Transverse colon (tissue), 4 donors: Measurements from ENCODE around the gene CACNA2D2. TPM values are rescaled to one million over a fixed set of nuclear protein-coding genes. Genes with fewer than 3 reads are reported as not detected.

ENCODE experiments used
- DNase-seq: peaks from one replicate; pipeline ENCODE4 v3.0.0-alpha.2; 2019
- H3K27ac ChIP-seq, 4 donors: fragments of 200-600 bp; sonication (generic); 2 replicates each; pipeline ENCODE4 v1.5.1; 2016 to 2018; ENCODE audit warnings: inconsistent platforms in 4 of 4
- H3K27me3 ChIP-seq: fragments of 200-600 bp; sonication (generic); 2 replicates; pipeline ENCODE4 v1.5.1; 2017; ENCODE audit warnings: inconsistent platforms
- H3K36me3 ChIP-seq, 4 donors: fragments of 200-600 bp; sonication (generic); 2 replicates each; pipeline ENCODE4 v1.5.1; 2017 to 2019; ENCODE audit warnings: inconsistent platforms in 4 of 4
- H3K4me1 ChIP-seq, 4 donors: fragments of 200-600 bp; sonication (generic); 2 replicates each; pipeline ENCODE4 v1.5.1; 2017 to 2020; ENCODE audit warnings: inconsistent platforms in 4 of 4
- H3K4me3 ChIP-seq, 4 donors: fragments of 200-600 bp; sonication (generic); 1 replicate in 1 of 4; 2 replicates in 3 of 4; pipeline versions ENCODE4 v1.5.1 to v1.6.1; 2017 to 2019; ENCODE audit warnings: inconsistent platforms in 4 of 4
- H3K9me3 ChIP-seq, 2 donors: fragments of 200-600 bp; sonication (generic); 2 replicates each; pipeline ENCODE4 v1.5.1; 2017 to 2019; ENCODE audit warnings: inconsistent platforms in 2 of 2
- EP300 ChIP-seq: sonication (generic); formaldehyde crosslinking; IDR thresholded peaks from one replicate; pipeline ENCODE4 v1.6.1; 2017; ENCODE audit warnings: antibody characterized with exemption, low read depth
- POLR2A ChIP-seq: fragments of 450-650 bp; IDR thresholded peaks from one replicate; pipeline ENCODE4 v1.6.1; 2016; ENCODE audit warnings: antibody characterized with exemption, mild to moderate bottlenecking, moderate library complexity
- POLR2AphosphoS5 ChIP-seq, 3 donors: sonication (generic); formaldehyde crosslinking; IDR thresholded peaks; one replicate each; pipeline ENCODE4 v1.6.1; 2016; ENCODE audit warnings: antibody characterized with exemption in 3 of 3
- WGBS, 2 donors: methylation state at CpG; one replicate each; pipeline ENCODE4 v1.1.5; 2018; ENCODE audit warnings: low coverage in 1 of 2; 5-methylcytosine and 5-hydroxymethylcytosine counted together
- in situ Hi-C, 4 donors: fragments of 200-750 bp; cut with MboI; loops; one replicate each; pipeline versions ENCODE4 v1.15.0 to v1.15.1; 2017; ENCODE audit warnings: low sequenced_read_pairs in 3 of 4, low pct_ligation_motif_present in 1 of 4, low pct_unique_long_range_greater_than_20kb in 1 of 4
- intact Hi-C: fragments of 100-400 bp; cut with DNase I; formaldehyde crosslinking; loops from one replicate; pipeline ENCODE4 v1.15.1; 2023; ENCODE audit warnings: low total_unique reads
- total RNA-seq, 4 donors: library from RNA; depleted of rRNA; stranded (reverse); fragments of >200 nt; gene quantifications; one replicate each; pipeline ENCODE4 v1.1.0, GENCODE V29; 2016
- TF ChIP-seq, protein P1 (sequence below), 5 experiments: fragments of 200-600 bp in 3 of 5; fragments of 450-650 bp in 2 of 5; sonication (generic) in 3 of 5; IDR thresholded peaks; 1 replicate in 2 of 5; 2 replicates in 3 of 5; pipeline ENCODE4 v1.5.1; 2016 to 2017; ENCODE audit warnings: antibody characterized with exemption in 5 of 5, inconsistent platforms in 3 of 5, mild to moderate bottlenecking in 2 of 5, moderate library complexity in 1 of 5

CACNA2D2 gene
- 1 to 10 TPM in 2 of 4 donors, under 1 TPM in 2; 0.48 to 2.2 (median 0.87) TPM for total RNA-seq

DNA sequence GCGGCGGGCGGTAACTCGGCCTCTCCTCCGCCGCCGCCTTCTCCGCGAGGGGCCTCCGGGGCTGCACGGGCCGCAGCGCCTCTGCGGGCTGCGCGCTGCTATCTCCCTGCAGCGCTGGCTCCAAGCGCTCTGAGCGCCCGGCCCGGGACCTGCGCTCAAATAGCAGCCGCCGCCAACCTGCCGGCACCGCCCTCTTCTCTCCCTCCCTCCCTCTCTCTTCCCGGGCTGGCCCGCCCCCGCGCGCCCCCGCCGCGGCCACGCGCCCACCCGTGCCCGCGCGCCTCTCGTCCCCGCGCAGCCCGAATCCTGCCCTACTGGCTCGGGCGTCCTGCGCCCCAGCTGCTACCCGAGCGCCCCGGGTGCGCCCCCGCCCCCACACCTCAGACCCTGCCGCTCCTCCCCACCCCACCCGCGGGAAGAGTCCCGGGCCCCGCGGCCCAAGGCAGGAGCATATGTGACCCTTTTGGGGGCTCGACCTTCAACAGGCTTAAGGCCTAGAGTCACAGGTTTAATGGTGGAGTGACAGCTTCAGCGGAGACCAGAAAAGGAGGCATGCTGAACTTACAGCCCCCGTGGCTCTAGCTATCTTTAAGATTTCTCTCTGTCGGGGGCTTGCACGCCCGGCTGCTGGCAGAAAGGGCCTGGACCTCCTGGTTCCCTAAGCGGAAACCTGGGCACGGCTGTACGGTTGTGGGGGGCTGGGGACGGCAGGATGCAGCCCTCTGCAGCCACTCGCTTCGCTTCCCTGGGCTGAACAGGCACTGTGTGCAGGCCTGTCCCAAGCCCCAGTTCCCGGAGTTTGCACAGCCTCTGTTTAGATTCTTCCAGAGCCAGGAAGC, at the start of gene CACNA2D2:
TSS of gene CACNA2D2 (minus strand) at position 131 of the 839 bp plus-strand sequence. CDS start 211 bp downstream, outside the sequence.
- peaks cover 0 to 18% (median 9%) of the 10 kb centered on the region in 4 donors for H3K4me1 ChIP-seq
- peaks cover 37% of the 10 kb centered on the region for H3K27me3 ChIP-seq
- H3K27ac ChIP-seq = peak within 1 kb of the TSS; percentile 9 to 57 (median 27)
- no peak for TF ChIP-seq POLR2A
- peak in 2 of 3 donors; percentile 22 to 24 for TF ChIP-seq POLR2AphosphoS5 (IDR thresholded peaks at IDR 0.05)
- H3K36me3 ChIP-seq = no peaks in the 10 kb centered on the region
- peak; percentile 63 for DNase-seq
- no peaks in the 10 kb centered on the region for H3K9me3 ChIP-seq
- intact Hi-C loops (no loop called here), in situ Hi-C loops (no loop called here)
- 12% methylated on average over 36 of the region's 71 CpGs; no CpG with 5 or more reads in 1 of the 2 donors for WGBS, 2 donors
- peak within 1 kb of the TSS; percentile 49 to 69 (median 52) for H3K4me3 ChIP-seq

DNA sequence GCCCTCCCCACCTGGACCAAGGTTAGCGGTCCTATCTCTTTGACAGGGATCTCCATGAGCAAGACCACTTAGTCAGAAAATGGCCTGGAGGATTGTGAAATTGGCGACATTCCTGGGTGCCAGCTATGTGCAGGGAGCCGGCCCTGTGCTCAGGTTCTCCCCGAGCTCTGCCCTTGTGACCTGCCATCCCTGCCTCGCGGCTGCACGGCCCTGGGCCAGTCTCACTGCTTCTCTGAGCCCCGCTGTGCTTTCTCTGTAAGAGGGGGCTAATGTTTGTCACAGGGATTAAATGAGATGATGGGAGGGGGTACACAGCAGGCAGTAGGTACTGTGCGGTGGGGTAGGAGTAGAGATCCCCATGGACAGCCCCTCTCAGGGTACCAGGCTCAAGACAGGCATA, 49.2 kb upstream of the CACNA2D2 start:
- Histone ChIP-seq H3K4me1 (no peaks in the 10 kb centered on the region), H3K36me3 (no peaks in the 10 kb centered on the region), H3K27me3 (peaks cover 4% of the 10 kb centered on the region), H3K27ac (no peak overlapping the region), H3K9me3 (no peaks in the 10 kb centered on the region), H3K4me3 (no peak overlapping the region)
- in situ Hi-C loops = loop anchor here in 1 of 4 donors (25.0 kb wide), 1 partner anchor 190 kb away; the partner anchor contains the start of genes CYB561D2, NPRL2 and TMEM115
- no peak for DNase-seq
- WGBS, 2 donors = 82% methylated on average over 9 of the region's 9 CpGs; no CpG with 5 or more reads in 1 of the 2 donors
- intact Hi-C loops = no loop called here
- TF ChIP-seq POLR2AphosphoS5 (IDR thresholded peaks at IDR 0.05) (no peak), POLR2A (no peak), EP300 (no peak)
- TF ChIP-seq, protein P1, sequence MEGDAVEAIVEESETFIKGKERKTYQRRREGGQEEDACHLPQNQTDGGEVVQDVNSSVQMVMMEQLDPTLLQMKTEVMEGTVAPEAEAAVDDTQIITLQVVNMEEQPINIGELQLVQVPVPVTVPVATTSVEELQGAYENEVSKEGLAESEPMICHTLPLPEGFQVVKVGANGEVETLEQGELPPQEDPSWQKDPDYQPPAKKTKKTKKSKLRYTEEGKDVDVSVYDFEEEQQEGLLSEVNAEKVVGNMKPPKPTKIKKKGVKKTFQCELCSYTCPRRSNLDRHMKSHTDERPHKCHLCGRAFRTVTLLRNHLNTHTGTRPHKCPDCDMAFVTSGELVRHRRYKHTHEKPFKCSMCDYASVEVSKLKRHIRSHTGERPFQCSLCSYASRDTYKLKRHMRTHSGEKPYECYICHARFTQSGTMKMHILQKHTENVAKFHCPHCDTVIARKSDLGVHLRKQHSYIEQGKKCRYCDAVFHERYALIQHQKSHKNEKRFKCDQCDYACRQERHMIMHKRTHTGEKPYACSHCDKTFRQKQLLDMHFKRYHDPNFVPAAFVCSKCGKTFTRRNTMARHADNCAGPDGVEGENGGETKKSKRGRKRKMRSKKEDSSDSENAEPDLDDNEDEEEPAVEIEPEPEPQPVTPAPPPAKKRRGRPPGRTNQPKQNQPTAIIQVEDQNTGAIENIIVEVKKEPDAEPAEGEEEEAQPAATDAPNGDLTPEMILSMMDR (IDR thresholded peaks at IDR 0.05) = no peak

DNA sequence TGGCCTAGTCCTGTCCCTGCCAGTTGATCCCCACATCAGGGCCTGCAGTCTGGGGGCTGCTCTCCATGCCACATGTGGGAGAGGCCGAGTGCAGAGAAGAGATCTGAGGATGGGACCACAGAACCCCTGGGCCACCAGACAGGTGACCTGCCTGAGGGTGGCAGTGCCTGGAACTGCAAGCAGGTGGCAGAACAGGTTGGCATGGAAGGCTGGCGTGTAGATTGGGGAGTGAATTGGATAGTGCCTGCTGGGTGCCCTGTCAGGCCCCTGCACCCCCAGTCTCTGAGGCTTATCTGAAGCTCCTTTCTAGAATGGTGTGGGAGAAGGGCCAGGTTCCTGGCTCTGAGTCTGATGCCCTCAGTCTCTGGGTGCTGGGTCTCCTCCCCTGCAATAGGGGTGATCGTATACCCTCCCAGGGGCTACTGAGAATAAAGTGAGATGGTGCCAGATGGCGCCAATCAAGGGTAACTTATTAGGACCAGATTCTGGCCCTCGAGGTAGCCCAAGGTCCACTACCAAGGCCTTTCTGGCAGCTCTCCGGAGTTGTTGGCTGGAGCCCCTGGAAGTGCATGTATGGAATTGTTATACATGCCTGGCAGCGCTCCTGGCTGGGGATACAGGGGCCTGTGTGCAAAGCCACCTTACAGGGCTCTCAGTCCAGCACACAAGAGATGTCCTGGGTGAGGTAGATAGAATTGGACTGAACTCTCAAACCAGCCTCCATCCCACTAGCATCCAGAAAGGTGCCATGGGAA, 48.4 kb upstream of the CACNA2D2 start:
- intact Hi-C loops (no loop called here), in situ Hi-C loops (loop anchor here in 1 of 4 donors (25.0 kb wide), 1 partner anchor 190 kb away; the partner anchor contains the start of genes CYB561D2, NPRL2 and TMEM115)
- no peak for DNase-seq
- H3K36me3 ChIP-seq = no peaks in the 10 kb centered on the region
- no peak overlapping the region for H3K27ac ChIP-seq
- H3K9me3 ChIP-seq = no peaks in the 10 kb centered on the region
- TF ChIP-seq EP300 = no peak
- TF ChIP-seq, protein P1 (IDR thresholded peaks at IDR 0.05) = no peak
- TF ChIP-seq POLR2A = no peak
- TF ChIP-seq POLR2AphosphoS5 (IDR thresholded peaks at IDR 0.05) = no peak
- H3K27me3 ChIP-seq = peaks cover 4% of the 10 kb centered on the region
- no peaks in the 10 kb centered on the region for H3K4me1 ChIP-seq
- WGBS, 2 donors = 68 to 83% methylated on average over 1 to 7 of the region's 7 CpGs
- no peak overlapping the region for H3K4me3 ChIP-seq

DNA sequence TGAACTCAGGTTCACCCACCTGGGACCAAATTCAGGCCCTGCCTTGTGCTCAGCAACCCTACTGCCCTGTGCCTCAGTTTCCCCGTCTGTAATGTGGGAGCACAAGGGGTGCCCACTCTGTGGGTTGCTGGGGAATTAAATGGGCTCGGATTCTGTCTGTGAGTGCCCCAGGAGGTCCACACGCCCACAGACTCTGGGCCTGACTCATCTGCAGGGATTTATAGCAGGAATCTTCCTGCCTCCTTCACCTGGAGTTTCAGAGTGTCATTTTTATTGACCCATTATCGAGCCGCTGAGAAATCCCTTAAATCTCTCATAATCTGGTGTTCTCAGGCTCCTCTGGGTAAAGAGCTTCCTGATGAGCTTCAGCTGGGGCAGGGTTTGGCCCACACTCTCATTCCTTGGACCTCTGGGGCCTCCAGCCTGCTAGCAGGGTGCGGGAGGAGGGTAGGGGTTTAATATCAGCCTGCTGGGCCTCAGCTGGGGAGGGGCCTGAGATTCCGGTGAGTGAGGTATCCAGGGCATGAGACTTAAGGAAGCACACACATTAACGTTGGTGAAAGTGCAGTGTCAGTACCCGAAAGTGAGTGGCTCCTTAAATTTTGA, 47.7 kb upstream of the CACNA2D2 start:
- intact Hi-C loops = no loop called here
- H3K9me3 ChIP-seq = no peaks in the 10 kb centered on the region
- in situ Hi-C loops = loop anchor here in 1 of 4 donors (25.0 kb wide), 1 partner anchor 189 kb away; the partner anchor contains the start of genes CYB561D2, NPRL2 and TMEM115
- 54% methylated on average over 9 of the region's 9 CpGs; no CpG with 5 or more reads in 1 of the 2 donors for WGBS, 2 donors
- H3K4me1 ChIP-seq = no peaks in the 10 kb centered on the region
- H3K36me3 ChIP-seq = no peaks in the 10 kb centered on the region
- H3K27me3 ChIP-seq = peaks cover 4% of the 10 kb centered on the region
- H3K27ac ChIP-seq = no peak overlapping the region
- TF ChIP-seq EP300 = no peak
- TF ChIP-seq POLR2AphosphoS5 (IDR thresholded peaks at IDR 0.05) = no peak
- TF ChIP-seq POLR2A = no peak
- TF ChIP-seq, protein P1 (IDR thresholded peaks at IDR 0.05) = no peak
- DNase-seq = no peak
- no peak overlapping the region for H3K4me3 ChIP-seq
